Inferior parietal cortex (tissue), 1 donor: ENCODE results near the gene ACSM2A.
"Not testable (repeated sequence)": the region's sequence is repeated elsewhere in the genome, so short reads cannot be mapped to it uniquely, and the experiment has no call there.

Source experiments
- DNase-seq: peaks from one replicate; pipeline ENCODE4 v3.0.0-alpha.2; 2016; ENCODE audit errors: extremely low spot score

ACSM2A gene

GRCh38 chr16:20446652-20447393, 4.5 kb upstream of the ACSM2A start:
- not testable (repeated sequence) for DNase-seq

- DNase-seq, result not testable (repeated sequence)
Observed at GRCh38 chr16:20453633-20454032, 2.3 kb downstream of the ACSM2A start.

GRCh38 chr16:20459227-20459626, 7.9 kb downstream of the ACSM2A start:
- DNase-seq, result not testable (repeated sequence)

- DNase-seq, result not testable (repeated sequence)
Observed at GRCh38 chr16:20460313-20460712, 9.0 kb downstream of the ACSM2A start.

- not testable (repeated sequence) for DNase-seq
Observed at GRCh38 chr16:20468954-20469353, 17.6 kb downstream of the ACSM2A start.

GRCh38 chr16:20469930-20470329, 18.6 kb downstream of the ACSM2A start:
- not testable (repeated sequence) for DNase-seq

- DNase-seq, result not testable (repeated sequence)
Observed at GRCh38 chr16:20470732-20471131, 19.4 kb downstream of the ACSM2A start.

- not testable (repeated sequence) for DNase-seq
Observed at GRCh38 chr16:20477188-20477744, 25.9 kb downstream of the ACSM2A start.

- not testable (repeated sequence) for DNase-seq
Observed at GRCh38 chr16:20483989-20484388, 32.7 kb downstream of the ACSM2A start.

GRCh38 chr16:20484726-20485125, 33.4 kb downstream of the ACSM2A start:
- DNase-seq, result no peak

- no peak for DNase-seq
Observed at GRCh38 chr16:20485408-20485807, 34.1 kb downstream of the ACSM2A start.

- DNase-seq, result not testable (repeated sequence)
Observed at GRCh38 chr16:20490994-20491393, 39.7 kb downstream of the ACSM2A start.

GRCh38 chr16:20491448-20491847, 40.1 kb downstream of the ACSM2A start:
- not testable (repeated sequence) for DNase-seq

- no peak for DNase-seq
Observed at GRCh38 chr16:20504418-20504817, 53.1 kb downstream of the ACSM2A start.

- no peak for DNase-seq
Observed at GRCh38 chr16:20507280-20507679, 56.0 kb downstream of the ACSM2A start.

GRCh38 chr16:20510323-20510722, 59.0 kb downstream of the ACSM2A start:
- no peak for DNase-seq

GRCh38 chr16:20515688-20516090, 64.4 kb downstream of the ACSM2A start:
- no peak for DNase-seq

GRCh38 chr16:20517149-20517548, 65.8 kb downstream of the ACSM2A start:
- no peak for DNase-seq

GRCh38 chr16:20519231-20519630, 67.9 kb downstream of the ACSM2A start:
- no peak for DNase-seq

GRCh38 chr16:20520103-20520502, 68.8 kb downstream of the ACSM2A start:
- no peak for DNase-seq

- not testable (repeated sequence) for DNase-seq
Observed at GRCh38 chr16:20531795-20532194, 80.5 kb downstream of the ACSM2A start.

- not testable (repeated sequence) for DNase-seq
Observed at GRCh38 chr16:20532284-20532792, 81.0 kb downstream of the ACSM2A start.

- DNase-seq, result not testable (repeated sequence)
Observed at GRCh38 chr16:20536669-20537068, 85.3 kb downstream of the ACSM2A start.
